Right hindlimb (tissue), 1 donor: ENCODE results near the gene CLCN4.

ENCODE experiments used
- DNase-seq: peaks from one replicate; pipeline ENCODE4 v3.0.0-alpha.2; 2018

CLCN4 gene

GRCh38 chrX:10130354-10130753, 26.4 kb upstream of the CLCN4 start:
- no peak for DNase-seq

GRCh38 chrX:10133980-10134676, 22.6 kb upstream of the CLCN4 start:
- DNase-seq: no peak

GRCh38 chrX:10134921-10135320, 21.9 kb upstream of the CLCN4 start:
- no peak for DNase-seq

- no peak for DNase-seq
Observed at GRCh38 chrX:10135561-10136399, 21.0 kb upstream of the CLCN4 start.

- no peak for DNase-seq
Observed at GRCh38 chrX:10138726-10139125, 18.0 kb upstream of the CLCN4 start.

GRCh38 chrX:10140264-10140663, 16.5 kb upstream of the CLCN4 start:
- no peak for DNase-seq

- no peak for DNase-seq
Observed at GRCh38 chrX:10142041-10142599, 14.7 kb upstream of the CLCN4 start.

GRCh38 chrX:10143071-10143983, 13.4 kb upstream of the CLCN4 start:
- DNase-seq: no peak

GRCh38 chrX:10146346-10146745, 10.4 kb upstream of the CLCN4 start:
- DNase-seq: no peak

- DNase-seq: no peak
Observed at GRCh38 chrX:10152086-10152485, 4.7 kb upstream of the CLCN4 start.

- DNase-seq: no peak
Observed at GRCh38 chrX:10155137-10155536, 1.6 kb upstream of the CLCN4 start.

- no peak for DNase-seq
Observed at GRCh38 chrX:10157032-10157341, 212 bp downstream of the CLCN4 start.

GRCh38 chrX:10157543-10157942, 768 bp downstream of the CLCN4 start:
- no peak for DNase-seq

- peak; percentile 50 for DNase-seq
Observed at GRCh38 chrX:10158279-10159144, 1.7 kb downstream of the CLCN4 start.

- no peak for DNase-seq
Observed at GRCh38 chrX:10159145-10159468, 2.3 kb downstream of the CLCN4 start.

- DNase-seq: no peak
Observed at GRCh38 chrX:10160211-10160610, 3.4 kb downstream of the CLCN4 start.

- no peak for DNase-seq
Observed at GRCh38 chrX:10163031-10163430, 6.3 kb downstream of the CLCN4 start.

- no peak for DNase-seq
Observed at GRCh38 chrX:10164879-10165278, 8.1 kb downstream of the CLCN4 start.

GRCh38 chrX:10165580-10166247, 8.9 kb downstream of the CLCN4 start:
- no peak for DNase-seq

- no peak for DNase-seq
Observed at GRCh38 chrX:10166248-10166716, 9.5 kb downstream of the CLCN4 start.

- DNase-seq: peak; percentile 61
Observed at GRCh38 chrX:10166731-10167151, 10.0 kb downstream of the CLCN4 start.

- no peak for DNase-seq
Observed at GRCh38 chrX:10167573-10167972, 10.8 kb downstream of the CLCN4 start.
